Liver (tissue), 3 donors: ENCODE measurements around the gene DSCAML1.

Experiments
- TAF1 ChIP-seq: conservative IDR thresholded peaks from 2 replicates; pipeline ENCODE4 v1.6.1; 2016; ENCODE audit warnings: antibody characterized with exemption, mild to moderate bottlenecking
- YY1 ChIP-seq: IDR thresholded peaks from 2 replicates; pipeline ENCODE4 v1.6.1; 2016; ENCODE audit warnings: antibody characterized with exemption, mild to moderate bottlenecking
- TF ChIP-seq, protein P1 (sequence below): fragments of 150-350 bp; IDR thresholded peaks from 2 replicates; pipeline ENCODE4 v1.5.1; 2017; ENCODE audit warnings: improper control_type of control experiment, low read depth, low read length; ENCODE audit not compliant: missing input control
- TF ChIP-seq, protein P2 (sequence below): IDR thresholded peaks from 2 replicates; pipeline ENCODE4 v1.6.1; 2016; ENCODE audit warnings: antibody characterized with exemption, mild to moderate bottlenecking
- TF ChIP-seq, protein P3 (sequence below): IDR thresholded peaks from 2 replicates; pipeline ENCODE4 v1.6.1; 2016; ENCODE audit warnings: antibody characterized with exemption
- donor health status: healthy.
- donor health status: healthy.

DNA sequence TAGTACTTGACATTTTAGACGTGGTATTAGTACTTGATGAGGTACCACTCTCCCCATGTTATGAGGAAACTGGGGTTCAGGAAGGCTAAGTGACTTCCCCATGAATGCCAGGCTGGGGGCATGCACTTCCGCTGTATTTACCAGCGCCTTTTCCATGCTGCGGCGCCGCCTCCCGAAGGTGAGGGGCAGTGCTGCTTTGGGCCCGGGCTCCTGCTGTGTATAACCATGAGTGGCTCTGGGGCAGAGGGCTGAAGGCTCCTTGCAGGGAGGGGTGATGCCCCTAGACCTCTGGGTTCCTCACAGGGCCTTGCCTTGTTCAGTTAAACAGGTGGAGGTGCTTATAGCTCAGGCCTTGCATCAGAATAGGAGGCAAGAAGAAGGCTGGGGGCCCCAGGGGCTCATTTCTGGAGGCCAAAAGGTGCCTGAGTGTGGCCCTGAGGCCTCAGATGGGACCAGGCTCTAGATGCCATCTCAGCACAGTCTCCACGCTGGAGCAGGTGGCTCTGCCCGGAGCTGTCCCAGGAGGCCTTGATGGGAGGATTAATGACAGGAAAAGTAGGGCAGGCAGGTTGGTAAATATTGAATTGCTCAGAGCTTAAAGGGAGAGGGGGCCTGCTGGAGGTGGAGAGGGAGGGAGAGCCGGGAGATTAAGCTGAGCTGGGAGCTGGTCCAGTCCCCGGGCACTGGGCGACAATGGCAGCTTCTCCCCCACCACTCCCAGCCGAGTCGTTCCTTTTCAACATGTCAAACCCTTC is 339.8 kb downstream of the DSCAML1 start:
- TF ChIP-seq, protein P1, sequence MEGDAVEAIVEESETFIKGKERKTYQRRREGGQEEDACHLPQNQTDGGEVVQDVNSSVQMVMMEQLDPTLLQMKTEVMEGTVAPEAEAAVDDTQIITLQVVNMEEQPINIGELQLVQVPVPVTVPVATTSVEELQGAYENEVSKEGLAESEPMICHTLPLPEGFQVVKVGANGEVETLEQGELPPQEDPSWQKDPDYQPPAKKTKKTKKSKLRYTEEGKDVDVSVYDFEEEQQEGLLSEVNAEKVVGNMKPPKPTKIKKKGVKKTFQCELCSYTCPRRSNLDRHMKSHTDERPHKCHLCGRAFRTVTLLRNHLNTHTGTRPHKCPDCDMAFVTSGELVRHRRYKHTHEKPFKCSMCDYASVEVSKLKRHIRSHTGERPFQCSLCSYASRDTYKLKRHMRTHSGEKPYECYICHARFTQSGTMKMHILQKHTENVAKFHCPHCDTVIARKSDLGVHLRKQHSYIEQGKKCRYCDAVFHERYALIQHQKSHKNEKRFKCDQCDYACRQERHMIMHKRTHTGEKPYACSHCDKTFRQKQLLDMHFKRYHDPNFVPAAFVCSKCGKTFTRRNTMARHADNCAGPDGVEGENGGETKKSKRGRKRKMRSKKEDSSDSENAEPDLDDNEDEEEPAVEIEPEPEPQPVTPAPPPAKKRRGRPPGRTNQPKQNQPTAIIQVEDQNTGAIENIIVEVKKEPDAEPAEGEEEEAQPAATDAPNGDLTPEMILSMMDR, result no peak
- TF ChIP-seq TAF1 (no peak), YY1 (no peak)
- TF ChIP-seq, protein P2, sequence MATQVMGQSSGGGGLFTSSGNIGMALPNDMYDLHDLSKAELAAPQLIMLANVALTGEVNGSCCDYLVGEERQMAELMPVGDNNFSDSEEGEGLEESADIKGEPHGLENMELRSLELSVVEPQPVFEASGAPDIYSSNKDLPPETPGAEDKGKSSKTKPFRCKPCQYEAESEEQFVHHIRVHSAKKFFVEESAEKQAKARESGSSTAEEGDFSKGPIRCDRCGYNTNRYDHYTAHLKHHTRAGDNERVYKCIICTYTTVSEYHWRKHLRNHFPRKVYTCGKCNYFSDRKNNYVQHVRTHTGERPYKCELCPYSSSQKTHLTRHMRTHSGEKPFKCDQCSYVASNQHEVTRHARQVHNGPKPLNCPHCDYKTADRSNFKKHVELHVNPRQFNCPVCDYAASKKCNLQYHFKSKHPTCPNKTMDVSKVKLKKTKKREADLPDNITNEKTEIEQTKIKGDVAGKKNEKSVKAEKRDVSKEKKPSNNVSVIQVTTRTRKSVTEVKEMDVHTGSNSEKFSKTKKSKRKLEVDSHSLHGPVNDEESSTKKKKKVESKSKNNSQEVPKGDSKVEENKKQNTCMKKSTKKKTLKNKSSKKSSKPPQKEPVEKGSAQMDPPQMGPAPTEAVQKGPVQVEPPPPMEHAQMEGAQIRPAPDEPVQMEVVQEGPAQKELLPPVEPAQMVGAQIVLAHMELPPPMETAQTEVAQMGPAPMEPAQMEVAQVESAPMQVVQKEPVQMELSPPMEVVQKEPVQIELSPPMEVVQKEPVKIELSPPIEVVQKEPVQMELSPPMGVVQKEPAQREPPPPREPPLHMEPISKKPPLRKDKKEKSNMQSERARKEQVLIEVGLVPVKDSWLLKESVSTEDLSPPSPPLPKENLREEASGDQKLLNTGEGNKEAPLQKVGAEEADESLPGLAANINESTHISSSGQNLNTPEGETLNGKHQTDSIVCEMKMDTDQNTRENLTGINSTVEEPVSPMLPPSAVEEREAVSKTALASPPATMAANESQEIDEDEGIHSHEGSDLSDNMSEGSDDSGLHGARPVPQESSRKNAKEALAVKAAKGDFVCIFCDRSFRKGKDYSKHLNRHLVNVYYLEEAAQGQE, result no peak
- TF ChIP-seq, protein P3, sequence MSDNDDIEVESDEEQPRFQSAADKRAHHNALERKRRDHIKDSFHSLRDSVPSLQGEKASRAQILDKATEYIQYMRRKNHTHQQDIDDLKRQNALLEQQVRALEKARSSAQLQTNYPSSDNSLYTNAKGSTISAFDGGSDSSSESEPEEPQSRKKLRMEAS, result no peak
